Stimulated activated naive CD8-positive, alpha-beta T cell treated with anti-CD3 and anti-CD28 coated beads, Interleukin-15, amount 100 ng/mL, for 72 hours (primary cell): ENCODE measurements around the gene FGF11.

Source experiments
- ATAC-seq: fragments of 150-1000 bp; cut with Tn5 transposase; 2 replicates; pipeline ENCODE4 v1.10.0; 2021; ENCODE audit warnings: mild to moderate bottlenecking, moderate library complexity
- DNase-seq, 2 donors: peaks; one replicate each; pipeline ENCODE4 v3.0.0; 2021 to 2022
- H3K27ac Mint-ChIP-seq, 2 donors: one replicate each; pipeline ENCODE4 v1.8.0; 2022; ENCODE audit warnings: mild to moderate bottlenecking in 2 of 2, mixed read lengths in 2 of 2, moderate library complexity in 2 of 2
- H3K27me3 Mint-ChIP-seq: one replicate; pipeline ENCODE4 v1.8.0; 2022; ENCODE audit warnings: mixed read lengths
- H3K4me1 Mint-ChIP-seq: one replicate; pipeline ENCODE4 v1.8.0; 2022; ENCODE audit warnings: mild to moderate bottlenecking, mixed read lengths
- H3K4me3 Mint-ChIP-seq, 2 donors: one replicate each; pipeline ENCODE4 v1.8.0; 2022; ENCODE audit warnings: mild to moderate bottlenecking in 2 of 2, mixed read lengths in 2 of 2, moderate library complexity in 1 of 2
- H3K9me3 Mint-ChIP-seq, 2 donors: one replicate each; pipeline ENCODE4 v1.8.0; 2022; ENCODE audit warnings: mixed read lengths in 2 of 2

Gene FGF11

DNA sequence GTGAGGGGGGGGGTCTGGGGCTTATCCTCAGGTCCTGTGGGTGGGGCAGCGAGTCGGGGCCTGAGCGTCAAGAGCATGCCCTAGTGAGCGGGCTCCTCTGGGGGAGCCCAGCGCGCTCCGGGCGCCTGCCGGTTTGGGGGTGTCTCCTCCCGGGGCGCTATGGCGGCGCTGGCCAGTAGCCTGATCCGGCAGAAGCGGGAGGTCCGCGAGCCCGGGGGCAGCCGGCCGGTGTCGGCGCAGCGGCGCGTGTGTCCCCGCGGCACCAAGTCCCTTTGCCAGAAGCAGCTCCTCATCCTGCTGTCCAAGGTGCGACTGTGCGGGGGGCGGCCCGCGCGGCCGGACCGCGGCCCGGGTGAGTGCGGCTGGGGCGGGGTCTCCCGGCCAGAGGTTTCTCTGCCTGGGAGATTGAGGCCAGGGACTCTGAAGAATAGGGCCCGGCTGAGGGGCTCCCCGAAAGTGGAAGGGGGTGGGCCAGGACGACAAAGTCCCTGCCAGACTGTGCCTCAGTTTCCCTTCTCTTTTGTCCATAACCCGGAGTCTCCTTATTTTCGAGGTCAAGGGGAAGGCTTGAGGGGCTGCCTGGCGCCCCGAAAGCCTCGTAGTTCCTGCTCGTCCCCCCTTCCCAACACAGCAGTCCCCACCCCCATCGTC is at the start of gene FGF11:
Gene FGF11, plus strand, starts transcription at position 51 of the 651 bp plus-strand sequence. Its CDS starts 109 bp downstream, at position 160.
- peak in 1 of 2 donors; percentile 29 for DNase-seq
- Mint-ChIP-seq H3K4me1 (peaks cover 59% of the 10 kb centered on the region), H3K4me3 (peak within 1 kb of the TSS; percentile 94 to 99), H3K9me3 (no peaks in the 10 kb centered on the region), H3K27me3 (peaks cover 56% of the 10 kb centered on the region), H3K27ac (peak within 1 kb of the TSS; percentile 24 to 92)
- no peak for ATAC-seq

DNA sequence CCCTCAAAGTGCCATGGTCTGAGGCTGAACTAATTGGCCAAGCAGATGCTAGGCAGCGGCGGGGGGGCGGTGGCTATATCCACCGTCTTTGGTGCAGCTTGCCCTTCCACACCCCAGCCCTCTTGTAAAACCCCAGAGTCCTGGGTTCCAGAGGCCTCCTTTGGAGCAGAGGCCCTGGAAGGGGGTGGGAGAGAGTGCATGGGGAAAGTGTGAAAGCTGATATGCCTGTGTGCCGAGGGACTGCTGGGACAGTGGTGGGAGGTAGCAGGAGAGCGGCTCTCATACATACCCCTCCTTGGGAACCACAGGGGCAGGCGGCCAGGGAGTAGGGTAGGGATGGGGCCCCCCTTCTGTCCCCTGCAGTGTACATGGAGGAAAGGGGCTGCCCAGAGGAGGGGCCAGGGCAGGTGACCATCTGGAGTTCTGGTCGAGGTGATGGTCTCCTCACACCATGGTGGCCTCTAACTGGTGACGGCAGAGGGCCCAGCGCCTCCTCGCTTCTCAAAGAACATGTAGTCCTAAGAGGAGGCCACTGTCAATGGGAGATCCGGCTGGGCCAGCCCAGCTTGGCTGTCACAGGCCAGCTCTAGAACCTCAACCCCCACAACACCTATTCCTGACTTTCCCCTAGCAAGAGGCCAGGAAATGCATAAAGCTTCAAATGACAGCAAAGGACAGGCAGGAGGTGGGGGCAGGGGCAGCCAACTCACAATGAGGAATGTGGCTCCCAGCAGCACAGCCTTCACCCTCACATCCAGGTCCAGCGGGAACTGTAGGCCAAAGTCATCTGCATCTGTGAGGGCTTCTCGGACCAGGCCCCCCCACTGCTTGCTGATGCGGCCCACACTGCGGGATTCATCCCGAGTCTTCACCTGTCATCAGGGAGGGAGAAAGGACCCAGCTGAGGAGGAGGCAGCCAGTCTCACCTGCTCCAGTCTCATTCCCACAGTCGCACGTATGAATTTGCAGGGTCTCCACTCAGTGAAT is 49.1 kb upstream of the FGF11 start:
- no peak for DNase-seq
- Mint-ChIP-seq H3K9me3 (no peaks in the 10 kb centered on the region), H3K27ac (peak overlapping the region in 1 of 2 donors; percentile 50)

DNA sequence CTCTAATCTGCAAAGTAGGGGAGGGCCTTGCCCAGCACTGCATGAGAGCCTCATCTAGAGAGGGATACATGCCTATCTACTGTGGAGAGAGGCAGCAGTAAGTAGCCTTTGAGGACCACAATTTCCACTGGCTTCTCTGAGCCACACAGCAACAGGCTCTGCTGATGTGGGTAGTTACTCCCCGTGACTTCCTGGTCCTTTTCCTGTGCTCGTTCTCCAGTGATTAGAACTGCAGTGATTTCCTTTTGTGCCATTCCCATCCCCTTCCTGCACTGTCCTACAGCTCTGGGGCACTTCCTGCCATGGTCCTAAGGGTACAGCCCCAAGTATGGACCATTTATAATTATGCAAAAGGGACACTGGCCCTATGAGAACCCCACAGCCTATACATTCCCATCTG is 48.0 kb upstream of the FGF11 start:
- ATAC-seq, result no peak
- no peaks in the 10 kb centered on the region for H3K27me3 Mint-ChIP-seq
- H3K9me3 Mint-ChIP-seq, result no peaks in the 10 kb centered on the region
- peak overlapping the region; percentile 6 to 39 for H3K27ac Mint-ChIP-seq
- H3K4me3 Mint-ChIP-seq, result no peak overlapping the region
- DNase-seq, result no peak
- peaks cover 54% of the 10 kb centered on the region for H3K4me1 Mint-ChIP-seq

More for the DNA sequence above, 49.1 kb upstream of the FGF11 start:
- no peak for ATAC-seq
- Mint-ChIP-seq H3K4me1 (peaks cover 51% of the 10 kb centered on the region), H3K27me3 (no peaks in the 10 kb centered on the region), H3K4me3 (no peak overlapping the region)

DNA sequence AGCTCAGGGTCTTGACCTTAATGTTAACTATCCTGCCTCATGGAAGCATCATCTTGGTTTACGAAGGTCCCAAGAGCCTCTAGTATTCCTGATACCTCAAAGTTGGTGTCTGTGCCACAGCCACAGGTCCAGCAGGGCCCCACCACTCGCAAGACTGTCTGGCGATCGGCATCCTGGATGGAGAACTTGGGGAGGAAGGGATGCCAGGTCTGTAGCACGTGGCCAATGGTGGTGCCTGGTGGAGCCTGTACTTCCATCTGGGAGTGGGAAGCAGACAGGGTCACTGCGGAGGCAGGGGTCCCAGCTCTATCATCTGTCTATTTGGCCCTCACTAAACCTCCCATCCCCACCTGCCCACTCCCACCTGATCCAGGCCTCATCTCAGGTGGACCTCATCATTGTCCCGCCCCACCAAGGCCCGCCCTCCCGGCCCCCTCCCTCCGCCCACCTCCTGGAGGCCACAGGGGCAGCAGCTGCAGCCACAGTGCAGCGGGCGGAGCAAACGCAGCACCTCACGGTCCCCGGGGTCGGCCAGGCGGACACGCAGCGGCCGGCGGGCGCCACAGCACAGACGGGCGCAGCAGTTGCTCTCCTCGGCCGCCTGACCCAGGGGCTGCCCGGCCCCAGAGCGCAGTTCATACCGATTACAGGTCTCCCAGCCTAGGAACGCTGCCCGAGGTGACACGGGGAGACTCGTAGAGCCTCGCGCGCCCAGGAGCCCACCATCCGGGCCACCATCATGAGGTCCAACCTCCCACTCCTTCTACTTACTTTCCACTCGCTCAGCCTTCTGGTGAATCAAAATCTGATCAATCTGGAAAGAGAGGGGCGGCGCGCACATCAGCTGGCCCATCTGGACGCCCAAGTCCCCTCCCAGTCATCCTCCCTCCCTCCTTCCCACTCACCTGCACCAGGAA is 46.4 kb upstream of the FGF11 start:
- H3K4me1 Mint-ChIP-seq, result peaks cover 49% of the 10 kb centered on the region
- ATAC-seq, result no peak

DNA sequence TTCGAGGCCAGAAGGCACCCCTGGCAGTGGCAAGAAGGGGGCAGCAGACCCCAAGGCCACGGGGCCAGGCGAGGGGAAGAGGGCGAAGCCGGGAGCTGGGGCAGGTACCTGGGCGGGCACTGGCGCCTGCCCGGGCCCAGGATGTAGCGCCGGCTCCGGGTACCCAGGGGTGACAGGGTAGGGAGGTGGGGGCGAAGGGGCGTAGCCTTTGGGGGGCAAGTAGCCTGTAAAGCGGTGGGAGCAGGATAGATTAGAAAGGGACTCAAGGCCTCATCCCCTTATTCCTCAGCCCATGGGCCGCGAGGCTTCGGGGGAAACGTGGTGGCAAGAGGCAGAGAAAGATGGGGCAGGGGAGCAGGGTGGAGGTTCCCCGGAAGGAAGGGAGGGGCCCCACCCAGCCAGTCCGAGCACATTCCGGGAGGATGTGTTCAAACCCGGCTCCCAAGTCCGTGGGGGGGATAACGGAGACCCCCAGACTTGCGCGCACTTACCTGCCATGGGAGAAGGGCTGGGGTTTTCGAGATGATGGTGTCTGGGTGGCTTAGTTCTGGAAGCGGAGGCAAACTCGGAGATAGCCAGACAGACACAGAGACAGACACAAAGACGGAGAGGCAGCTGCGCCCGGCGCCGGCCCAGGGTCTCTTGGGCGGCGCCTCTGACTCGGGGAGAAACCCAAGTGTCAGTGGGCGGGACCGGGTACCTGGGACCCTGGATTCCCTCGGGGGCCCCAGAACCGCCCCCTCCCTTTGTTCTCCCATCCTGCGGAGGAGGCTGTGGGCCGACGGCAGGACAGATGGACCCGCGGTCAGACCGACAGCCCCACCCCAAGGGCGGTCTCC is 45.5 kb upstream of the FGF11 start:
- Mint-ChIP-seq H3K4me3 (peak overlapping the region; percentile 89 to 92), H3K4me1 (peaks cover 49% of the 10 kb centered on the region)
- peak; percentile 35 to 69 for DNase-seq

More for the DNA sequence above, 46.4 kb upstream of the FGF11 start:
- Mint-ChIP-seq H3K9me3 (no peaks in the 10 kb centered on the region), H3K4me3 (peak overlapping the region; percentile 89 to 92), H3K27me3 (no peaks in the 10 kb centered on the region), H3K27ac (peak overlapping the region; percentile 46 to 75)
- no peak for DNase-seq

DNA sequence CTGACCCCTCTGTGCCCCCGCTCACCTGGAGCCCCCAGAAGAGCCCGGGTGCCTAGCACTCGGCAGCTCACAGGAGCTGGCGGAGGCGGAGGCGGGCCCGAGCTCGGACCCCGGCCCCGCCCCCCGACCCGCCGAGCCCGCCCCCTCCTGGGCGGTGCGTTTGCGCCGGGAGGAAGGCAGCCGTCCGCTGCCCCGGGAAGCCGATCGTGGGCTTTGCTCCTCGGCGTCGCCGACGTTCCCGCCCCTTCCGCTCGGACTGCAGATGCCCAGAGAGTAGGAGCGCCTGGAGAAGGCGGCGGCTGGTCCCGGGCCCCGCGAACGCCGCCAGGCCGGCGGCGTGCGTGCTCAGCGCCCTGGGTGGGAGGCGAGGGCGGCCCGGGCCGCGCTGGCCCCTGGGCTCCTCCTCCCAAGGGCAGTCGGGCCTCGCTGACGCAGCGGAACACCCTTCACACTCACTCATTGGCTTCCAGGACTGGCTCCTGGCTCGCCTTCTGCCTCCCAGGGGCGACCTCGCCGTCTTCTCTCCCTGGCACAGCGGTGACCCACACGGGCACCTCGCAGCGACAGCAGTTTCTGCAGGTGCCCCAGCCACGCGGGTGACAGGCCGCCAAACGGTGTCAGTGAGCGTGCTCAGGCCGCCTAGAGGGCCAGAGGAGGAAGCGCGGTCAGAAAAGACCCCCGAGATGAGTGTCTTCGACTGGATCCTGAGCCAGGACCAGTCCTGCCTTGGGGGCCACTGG is 44.7 kb upstream of the FGF11 start, which contains the start of gene PLSCR3:
Gene PLSCR3, minus strand, starts transcription at position 74 of the 740 bp plus-strand sequence. CDS start 415 bp downstream, outside the sequence.
- H3K9me3 Mint-ChIP-seq, result no peaks in the 10 kb centered on the region
- peak within 1 kb of the TSS; percentile 89 to 92 for H3K4me3 Mint-ChIP-seq
- no peaks in the 10 kb centered on the region for H3K27me3 Mint-ChIP-seq
- H3K27ac Mint-ChIP-seq, result peak within 1 kb of the TSS; percentile 96 to 99
- peaks cover 49% of the 10 kb centered on the region for H3K4me1 Mint-ChIP-seq
- peak; percentile 91 for ATAC-seq
- peak; percentile 81 to 87 for DNase-seq

More for the DNA sequence above, 45.5 kb upstream of the FGF11 start:
- Mint-ChIP-seq H3K27me3 (no peaks in the 10 kb centered on the region), H3K9me3 (no peaks in the 10 kb centered on the region), H3K27ac (peak overlapping the region; percentile 80 to 96)
- ATAC-seq, result peak; percentile 72

DNA sequence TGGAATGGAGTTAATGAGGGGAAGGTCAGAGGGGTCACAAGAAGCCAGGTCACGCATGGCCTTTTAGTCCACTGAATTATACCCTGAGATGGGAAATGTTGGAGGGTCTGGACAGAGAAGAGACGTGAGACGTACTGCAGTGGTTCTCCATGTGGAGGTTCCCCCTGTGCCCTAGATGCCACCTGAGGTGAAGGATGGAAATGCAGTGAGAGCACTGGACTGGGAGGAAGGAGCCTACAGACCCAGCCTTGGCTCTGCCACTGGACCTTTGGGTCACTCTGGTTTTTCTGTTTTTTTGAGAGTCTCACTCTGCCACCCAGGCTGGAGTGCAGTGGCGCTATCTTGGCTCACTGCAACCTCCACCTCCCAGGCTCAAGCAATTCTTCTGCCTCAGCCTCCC is 43.2 kb upstream of the FGF11 start:
- no peak for DNase-seq
- Mint-ChIP-seq H3K4me3 (no peak overlapping the region), H3K9me3 (no peaks in the 10 kb centered on the region), H3K4me1 (peaks cover 36% of the 10 kb centered on the region), H3K27ac (no peak overlapping the region), H3K27me3 (no peaks in the 10 kb centered on the region)
- no peak for ATAC-seq

DNA sequence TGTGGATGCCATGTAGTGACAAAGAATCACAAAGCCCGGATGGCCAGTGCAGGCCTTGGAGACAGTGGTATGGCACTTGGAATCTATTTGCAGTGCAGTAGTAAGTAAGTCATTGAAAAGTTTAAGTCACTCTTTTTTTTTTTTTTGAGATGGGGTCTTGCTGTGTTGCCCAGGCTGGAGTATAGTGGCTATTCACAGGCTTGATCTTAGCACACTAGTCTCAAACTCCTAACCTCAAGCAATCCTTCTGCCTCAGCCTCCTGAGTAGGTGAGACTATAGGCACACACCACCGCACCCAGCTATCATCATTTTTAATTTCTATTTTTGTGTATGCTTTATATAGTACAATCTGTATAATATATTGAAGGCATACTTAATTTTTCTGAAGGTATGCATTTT is 40.7 kb upstream of the FGF11 start:
- no peak overlapping the region for H3K27ac Mint-ChIP-seq
- DNase-seq (no peak), ATAC-seq (no peak)
- no peak overlapping the region for H3K4me3 Mint-ChIP-seq
- H3K9me3 Mint-ChIP-seq, result no peaks in the 10 kb centered on the region
- peaks cover 21% of the 10 kb centered on the region for H3K4me1 Mint-ChIP-seq
- H3K27me3 Mint-ChIP-seq, result no peaks in the 10 kb centered on the region

DNA sequence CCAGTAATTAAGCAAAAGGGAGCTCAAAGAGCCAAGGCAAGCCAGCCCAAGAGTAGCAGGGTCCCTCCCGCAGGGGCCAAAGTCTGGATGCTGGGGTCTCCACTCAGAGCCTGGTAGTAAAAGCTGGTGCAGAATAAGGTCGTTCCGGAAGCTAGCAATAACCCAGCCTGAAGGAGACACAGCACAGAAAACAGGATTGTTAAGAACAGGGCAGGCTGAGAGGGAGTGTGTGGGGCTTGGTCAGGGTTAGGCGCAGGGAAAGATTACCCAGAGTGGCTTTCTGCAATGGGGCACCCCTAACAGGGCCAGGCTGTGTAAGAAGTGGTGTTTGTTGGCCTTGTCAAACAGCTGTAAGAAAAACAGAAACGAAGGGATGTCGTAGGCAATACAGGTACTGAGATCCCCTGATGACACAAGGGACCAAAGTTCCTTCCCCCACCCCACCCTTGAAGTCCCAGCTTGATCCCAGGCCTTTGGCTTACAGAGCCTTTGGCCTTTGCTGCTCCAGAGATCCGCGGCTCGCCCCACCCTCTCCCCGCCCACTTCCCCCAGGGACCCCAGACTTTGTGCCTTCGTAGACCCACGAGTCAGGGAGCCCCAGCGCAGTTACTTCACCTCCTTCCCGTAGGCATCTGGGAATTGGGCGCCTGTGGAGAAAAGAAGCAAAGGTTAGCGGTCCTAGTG is 36.1 kb upstream of the FGF11 start:
- H3K4me3 Mint-ChIP-seq, result peak overlapping the region; percentile 89 to 99
- DNase-seq (no peak), ATAC-seq (no peak)
- H3K4me1 Mint-ChIP-seq, result peaks cover 28% of the 10 kb centered on the region
- peaks cover 10% of the 10 kb centered on the region for H3K27me3 Mint-ChIP-seq
- H3K9me3 Mint-ChIP-seq, result no peaks in the 10 kb centered on the region
- H3K27ac Mint-ChIP-seq, result peak overlapping the region; percentile 23 to 97

DNA sequence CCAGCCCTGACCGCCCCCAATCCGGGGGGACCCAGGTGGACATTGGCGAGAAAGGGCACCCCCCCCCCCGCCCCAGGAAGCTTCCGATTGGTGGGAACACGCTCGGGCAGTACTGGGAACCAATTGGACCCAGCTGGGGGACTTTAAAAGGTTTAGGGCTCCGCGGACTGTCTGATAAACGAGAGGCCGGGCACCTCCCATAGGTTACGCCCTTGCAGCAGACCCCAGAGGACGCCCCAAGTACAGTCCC is 35.7 kb upstream of the FGF11 start:
- Mint-ChIP-seq H3K4me1 (peaks cover 28% of the 10 kb centered on the region), H3K27me3 (peaks cover 10% of the 10 kb centered on the region), H3K27ac (peak overlapping the region; percentile 94 to 97), H3K9me3 (no peaks in the 10 kb centered on the region), H3K4me3 (peak overlapping the region; percentile 89 to 99)
- peak; percentile 61 for ATAC-seq
- no peak for DNase-seq

DNA sequence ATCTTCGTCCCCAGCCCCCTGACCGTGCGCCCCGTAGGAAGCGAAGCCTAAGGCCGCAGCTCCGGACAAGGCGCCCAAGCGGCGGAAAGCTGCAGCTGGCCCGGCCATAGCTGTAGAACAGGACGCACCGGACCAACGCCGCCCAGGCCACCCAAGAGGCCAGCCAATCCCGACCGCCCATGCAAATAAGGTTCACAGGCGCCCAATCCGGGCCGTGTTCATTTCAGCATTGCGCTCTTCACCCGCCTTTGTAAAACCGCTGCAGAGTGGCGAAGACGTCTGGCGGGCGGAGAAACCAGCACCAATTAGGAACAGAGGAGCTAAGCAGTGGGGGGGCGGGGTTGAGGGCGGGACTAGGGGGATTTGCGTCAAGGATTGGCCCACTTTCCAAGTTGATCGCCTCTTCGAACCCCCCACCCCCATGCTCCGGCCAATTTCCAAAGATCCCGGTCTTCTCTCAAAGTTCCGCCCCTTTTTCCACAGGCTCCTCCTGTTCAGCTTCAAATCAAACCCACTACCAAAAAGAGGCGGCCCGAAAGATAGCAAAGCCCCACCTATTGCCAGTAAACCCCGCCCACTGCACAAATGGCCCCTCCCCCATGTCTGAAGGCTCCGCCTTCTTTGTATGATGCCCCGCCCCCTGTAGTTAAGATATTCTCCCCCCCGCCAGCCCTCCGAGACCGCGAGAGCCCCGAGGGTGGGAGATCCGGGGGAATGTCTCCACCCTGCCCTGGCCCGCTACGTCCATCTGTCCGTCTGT is 35.2 kb upstream of the FGF11 start, which contains the start of gene TMEM256:
Gene TMEM256, minus strand, starts transcription at position 121 of the 760 bp plus-strand sequence. Its CDS starts 13 bp downstream, at position 108.
- peak; percentile 94 for ATAC-seq
- peak; percentile 91 to 96 for DNase-seq
- H3K4me3 Mint-ChIP-seq, result peak within 1 kb of the TSS; percentile 89 to 99
- no peaks in the 10 kb centered on the region for H3K9me3 Mint-ChIP-seq
- H3K4me1 Mint-ChIP-seq, result peaks cover 31% of the 10 kb centered on the region
- H3K27me3 Mint-ChIP-seq, result peaks cover 10% of the 10 kb centered on the region
- H3K27ac Mint-ChIP-seq, result peak within 1 kb of the TSS; percentile 94 to 97

DNA sequence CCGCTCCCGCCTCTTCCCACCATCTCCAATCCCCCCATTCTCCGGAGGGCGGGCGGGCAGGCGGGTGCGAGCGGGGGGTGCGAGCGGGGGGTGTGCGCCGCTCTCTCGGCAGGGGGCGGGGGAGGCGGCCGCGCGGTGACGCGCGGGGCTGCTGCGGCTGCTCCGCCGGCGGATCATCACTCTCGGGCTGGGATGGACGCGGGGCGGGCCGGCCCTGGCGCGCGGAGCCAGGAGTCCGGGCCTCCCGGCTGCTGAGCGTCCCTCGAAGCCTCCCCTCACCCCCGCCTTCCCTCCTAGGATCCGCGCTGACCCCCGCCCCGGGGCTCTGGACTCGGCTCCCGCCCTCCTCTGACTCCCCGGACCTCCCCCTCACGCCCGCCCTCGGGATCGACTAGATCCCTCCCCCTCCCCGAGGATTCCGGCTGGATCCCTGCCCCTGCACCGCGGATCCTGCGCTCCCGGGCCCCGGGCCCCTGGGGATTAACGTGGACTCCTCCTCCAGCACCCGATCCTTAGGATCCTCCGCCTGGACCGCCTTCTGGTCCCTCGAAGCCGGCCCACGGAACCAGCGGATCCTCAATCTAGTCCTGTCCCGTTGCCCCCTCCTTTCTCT is 34.5 kb upstream of the FGF11 start:
- Mint-ChIP-seq H3K9me3 (no peaks in the 10 kb centered on the region), H3K27ac (peak overlapping the region; percentile 94 to 97), H3K4me1 (peaks cover 33% of the 10 kb centered on the region), H3K27me3 (peaks cover 10% of the 10 kb centered on the region), H3K4me3 (peak overlapping the region; percentile 89 to 99)
- DNase-seq, result no peak
- peak; percentile 50 for ATAC-seq
